HCT116 (cell line): ENCODE measurements around the gene GPR84. TPM values are rescaled to one million over a fixed set of nuclear protein-coding genes. Genes with fewer than 3 reads are reported as not detected.

Experiments used
- ATAC-seq: fragments of 200-7000 bp; cut with Tn5 transposase; 2 replicates; pipeline ENCODE4 v1.9.1; 2020; ENCODE audit warnings: mild to moderate bottlenecking, moderate library complexity
- BruUV-seq: library from RNA; stranded (reverse); fragments of 400-500 nt; replicated peaks from 2 replicates; lab custom pipeline; 2021; lab: Mats Ljungman, UMichigan
- CTCF ChIA-PET: fragments of 300-600 bp; sonication (Branson Sonifier 250); formaldehyde crosslinking; loops from one replicate; lab custom pipeline; 2021; ENCODE audit warnings: antibody characterized with exemption; lab: Charles Lee
- POLR2A ChIA-PET: fragments of 300-600, 350-600 bp; sonication (Branson Sonifier 250); formaldehyde crosslinking; loops from one replicate; lab custom pipeline; 2021; ENCODE audit warnings: antibody characterized with exemption; lab: Charles Lee
- RAD21 ChIA-PET, 2 experiments: fragments of 300-600 bp; sonication (Branson Sonifier 250); formaldehyde crosslinking; loops; one replicate each; lab custom pipeline; 2023; ENCODE audit warnings: low total read pairs in 2 of 2; ENCODE audit not compliant: uncharacterized antibody in 2 of 2, unreplicated experiment in 2 of 2, low non-redundant PET in 1 of 2; lab: Charles Lee
- DNase-seq: peaks from one replicate; pipeline ENCODE4 v3.0.0-alpha.2; 2010; ENCODE audit warnings: low read depth, low spot score
- H2AFZ ChIP-seq: fragments of 200-600 bp; shearing (Covaris generic), sonication (generic); 2 replicates; pipeline ENCODE4 v1.6.1; 2017; ENCODE audit warnings: low read depth, mixed run types, mixed read lengths, antibody characterized with exemption, low read length; ENCODE audit not compliant: poor library complexity, severe bottlenecking
- H3K27ac ChIP-seq: 2 replicates; pipeline ENCODE4 v1.5.1; 2012; ENCODE audit warnings: low read depth, low read length
- H3K27me3 ChIP-seq: fragments of 200-600 bp; sonication (generic); 2 replicates; pipeline ENCODE4 v1.6.1; 2016; ENCODE audit warnings: mixed run types, low read length, mixed read lengths; ENCODE audit not compliant: insufficient read depth
- H3K36me3 ChIP-seq, 2 experiments: fragments of 200-500 bp in 1 of 2; fragments of 200-600 bp in 1 of 2; sonication (Bioruptor generic) in 1 of 2; sonication (generic) in 1 of 2; 2 replicates each; pipeline versions ENCODE4 v1.5.1 to v1.6.1; 2014 to 2016; ENCODE audit warnings: low read length in 2 of 2, inconsistent platforms in 1 of 2, mixed read lengths in 1 of 2, mixed run types in 1 of 2; ENCODE audit not compliant: insufficient read depth in 2 of 2, control insufficient read depth in 1 of 2
- H3K4me1 ChIP-seq, 2 experiments: fragments of 200-600 bp in 1 of 2; sonication (generic) in 1 of 2; 2 replicates each; pipeline versions ENCODE4 v1.5.1 to v1.6.1; 2012 to 2017; ENCODE audit warnings: low read length in 2 of 2, inconsistent platforms in 1 of 2, mild to moderate bottlenecking in 1 of 2, mixed read lengths in 1 of 2, mixed run types in 1 of 2, moderate library complexity in 1 of 2; ENCODE audit not compliant: insufficient read depth in 2 of 2, control insufficient read depth in 1 of 2
- H3K4me2 ChIP-seq: fragments of 200-600 bp; sonication (generic); 2 replicates; pipeline ENCODE4 v1.6.1; 2017; ENCODE audit warnings: mixed run types, low read length, mixed read lengths
- H3K4me3 ChIP-seq, 2 experiments: fragments of 200-600 bp in 1 of 2; sonication (generic) in 1 of 2; replicated peaks in 1 of 2; 2 replicates each; pipeline ENCODE4 v1.5.1; 2011 to 2016; ENCODE audit warnings: low read length in 2 of 2, control low read depth in 1 of 2, low read depth in 1 of 2, mild to moderate bottlenecking in 1 of 2, mixed read lengths in 1 of 2, mixed run types in 1 of 2
- H3K79me2 ChIP-seq: fragments of 200-600 bp; sonication (generic); 2 replicates; pipeline ENCODE4 v1.6.1; 2017; ENCODE audit warnings: mild to moderate bottlenecking, mixed run types, low read length, moderate library complexity, mixed read lengths; ENCODE audit not compliant: insufficient read depth
- H3K9ac ChIP-seq: fragments of 200-600 bp; sonication (generic); 2 replicates; pipeline ENCODE4 v1.6.1; 2016; ENCODE audit warnings: low read length, mixed read lengths
- H3K9me2 ChIP-seq: fragments of 200-600 bp; sonication (generic), shearing (Covaris generic); 2 replicates; pipeline ENCODE4 v1.6.1; 2017; ENCODE audit warnings: mixed run types, mild to moderate bottlenecking, moderate library complexity; ENCODE audit not compliant: insufficient read depth
- H3K9me3 ChIP-seq, 2 experiments: fragments of 200-500 bp in 1 of 2; fragments of 200-600 bp in 1 of 2; sonication (Bioruptor generic) in 1 of 2; sonication (generic) in 1 of 2; 2 replicates each; pipeline ENCODE4 v1.6.1; 2014 to 2017; ENCODE audit warnings: low read length in 2 of 2, mixed read lengths in 2 of 2, inconsistent platforms in 1 of 2, low read depth in 1 of 2, mild to moderate bottlenecking in 1 of 2, mixed run types in 1 of 2, moderate library complexity in 1 of 2; ENCODE audit not compliant: control insufficient read depth in 1 of 2, insufficient read depth in 1 of 2
- H4K20me1 ChIP-seq: fragments of 200-600 bp; sonication (generic), shearing (Covaris generic); 2 replicates; pipeline ENCODE4 v1.6.1; 2017; ENCODE audit warnings: mixed run types, mild to moderate bottlenecking, moderate library complexity; ENCODE audit not compliant: insufficient read depth
- CBX3 ChIP-seq: IDR thresholded peaks from 2 replicates; pipeline ENCODE4 v1.6.1; 2012; ENCODE audit warnings: low read depth
- CEBPB ChIP-seq: IDR thresholded peaks from 2 replicates; pipeline ENCODE4 v1.6.1; 2012; ENCODE audit warnings: low read depth
- CTCF ChIP-seq, 3 experiments: fragments of 200-600 bp in 1 of 3; sonication (generic) in 1 of 3; IDR thresholded peaks in 2 of 3; conservative IDR thresholded peaks in 1 of 3; 2 replicates each; pipeline ENCODE4 v1.5.1; 2012 to 2017; ENCODE audit warnings: low read depth in 2 of 3, low read length in 2 of 3, antibody characterized with exemption in 1 of 3, borderline replicate concordance in 1 of 3, control low read depth in 1 of 3, mild to moderate bottlenecking in 1 of 3, mixed read lengths in 1 of 3, mixed run types in 1 of 3, moderate library complexity in 1 of 3; ENCODE audit not compliant: insufficient read depth in 1 of 3
- ELF1 ChIP-seq: IDR thresholded peaks from 2 replicates; pipeline ENCODE4 v1.6.1; 2012; ENCODE audit warnings: low read depth, borderline replicate concordance
- EZH2 ChIP-seq: fragments of 200-600 bp; sonication (generic); IDR thresholded peaks from 2 replicates; pipeline ENCODE4 v1.6.1; 2017; ENCODE audit warnings: antibody characterized with exemption, mixed run types
- FOSL1 ChIP-seq: IDR thresholded peaks from 2 replicates; pipeline ENCODE4 v1.6.1; 2012; ENCODE audit warnings: low read depth
- POLR2AphosphoS5 ChIP-seq: IDR thresholded peaks from 2 replicates; pipeline ENCODE4 v1.6.1; 2011; ENCODE audit warnings: mild to moderate bottlenecking, low read depth, low read length, moderate library complexity
- RAD21 ChIP-seq: IDR thresholded peaks from 2 replicates; pipeline ENCODE4 v1.6.1; 2012; ENCODE audit warnings: low read depth, mild to moderate bottlenecking
- SIN3A ChIP-seq: IDR thresholded peaks from 2 replicates; pipeline ENCODE4 v1.6.1; 2012; ENCODE audit warnings: low read depth
- SRF ChIP-seq: IDR thresholded peaks from 2 replicates; pipeline ENCODE4 v1.6.1; 2012; ENCODE audit warnings: low read depth
- TCF7L2 ChIP-seq: IDR thresholded peaks from 2 replicates; pipeline ENCODE4 v1.7.0; 2011; ENCODE audit warnings: borderline replicate concordance, inconsistent platforms; ENCODE audit not compliant: insufficient read depth, insufficient read length; ENCODE audit errors: extremely low read depth
- YY1 ChIP-seq: IDR thresholded peaks from 2 replicates; pipeline ENCODE4 v1.6.1; 2011; ENCODE audit warnings: low read length, low read depth, moderate library complexity, mild to moderate bottlenecking; ENCODE audit not compliant: insufficient replicate concordance; ENCODE audit errors: extremely low read depth
- ZBTB33 ChIP-seq: IDR thresholded peaks from 2 replicates; pipeline ENCODE4 v1.6.1; 2011; ENCODE audit warnings: mild to moderate bottlenecking, low read length, moderate library complexity; ENCODE audit not compliant: insufficient replicate concordance; ENCODE audit errors: extremely low read depth
- ZFX ChIP-seq: fragments of 450-650 bp; IDR thresholded peaks from 2 replicates; pipeline ENCODE4 v1.6.1; 2017
- intact Hi-C: fragments of 100-400 bp; cut with micrococcal nuclease; formaldehyde crosslinking; loops from 2 replicates; pipeline ENCODE4 v1.10.0; 2022
- total RNA-seq: library from RNA; stranded (reverse); gene quantifications from one replicate; pipeline ENCODE4 v1.2.1, GENCODE V29; 2021; ENCODE audit not compliant: unreplicated experiment
- TF ChIP-seq, protein P1 (sequence below): IDR thresholded peaks from 2 replicates; pipeline ENCODE4 v1.6.1; 2012
- TF ChIP-seq, protein P2 (sequence below): IDR thresholded peaks from 2 replicates; pipeline ENCODE4 v1.6.1; 2012
- TF ChIP-seq, protein P3 (sequence below): IDR thresholded peaks from 2 replicates; pipeline ENCODE4 v1.6.1; 2012; ENCODE audit warnings: low read depth

The GPR84 gene
- total RNA-seq, 1 experiment from 2014 or later: not detected

DNA sequence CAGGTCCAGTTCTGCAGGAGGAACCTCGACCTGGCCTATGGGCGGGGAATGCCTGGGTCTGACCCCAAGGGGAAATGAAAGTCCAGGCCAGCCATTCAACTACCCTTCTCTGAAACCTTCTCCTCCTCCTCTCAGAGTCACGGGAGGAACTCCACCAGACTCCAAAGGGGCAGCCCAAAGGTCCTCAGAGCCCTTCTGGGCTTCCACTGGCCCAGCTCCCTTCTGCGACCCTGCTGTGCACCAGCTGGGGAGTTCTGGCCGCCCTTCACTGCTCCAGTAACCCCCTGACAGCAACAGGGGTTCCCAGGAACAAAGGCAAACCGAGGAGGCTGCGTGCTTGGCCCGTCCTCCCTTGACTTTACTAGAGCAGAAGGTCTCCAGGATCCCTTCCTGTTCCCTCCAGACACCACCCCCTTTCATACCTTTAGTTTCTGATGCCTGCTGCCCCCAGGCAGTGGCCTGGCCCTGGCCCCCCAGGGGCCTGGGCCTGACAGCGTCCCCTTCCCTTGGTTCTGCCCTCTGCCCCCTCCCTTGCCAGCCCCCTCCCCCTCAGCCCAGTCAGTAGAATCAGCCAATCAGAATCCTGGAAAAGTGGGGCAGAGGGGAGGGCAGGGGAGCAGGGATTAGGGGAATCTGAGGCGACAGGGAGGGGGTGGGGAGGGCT, 21.1 kb upstream of the GPR84 start:
- H3K4me2 ChIP-seq: no peak overlapping the region
- H3K9ac ChIP-seq: 0 out of 2 replicates have a peak overlapping the region, but pooled peaks have one; percentile 10
- intact Hi-C loops: no loop called here

More for the DNA sequence above, 21.1 kb upstream of the GPR84 start:
- H3K27ac ChIP-seq: no peak overlapping the region
- no peaks in the 10 kb centered on the region for H4K20me1 ChIP-seq
- H3K4me3 ChIP-seq: no peak overlapping the region
- H3K36me3 ChIP-seq: no peaks in the 10 kb centered on the region
- no peak overlapping the region for H2AFZ ChIP-seq
- no peaks in the 10 kb centered on the region for H3K9me3 ChIP-seq
- ChIA-PET POLR2A (no interaction called here), RAD21 (no interaction called here), CTCF (interaction anchor here (1.9 kb wide), 1 partner anchor 14 kb away, joined by 6 read pairs; no protein-coding TSS in a partner anchor)
- H3K27me3 ChIP-seq: no peaks in the 10 kb centered on the region
- peaks cover 27 to 70% of the 10 kb centered on the region in 2 experiments for H3K4me1 ChIP-seq
- H3K79me2 ChIP-seq: no peaks in the 10 kb centered on the region
- no TSS peak for BruUV-seq
- no peak for ATAC-seq
- no peak for DNase-seq
- no peaks in the 10 kb centered on the region for H3K9me2 ChIP-seq
- TF ChIP-seq TCF7L2: no peak
- TF ChIP-seq CBX3: no peak
- TF ChIP-seq FOSL1: no peak
- TF ChIP-seq ELF1: no peak
- TF ChIP-seq CTCF (IDR thresholded peaks at IDR 0.05 in 2 of 3, conservative IDR thresholded peaks at IDR 0.05 in 1 of 3; ENCODE audit: borderline replicate concordance in 1 of 3, insufficient read depth in 1 of 3, low read depth in 2 of 3, low read length in 2 of 3): no peak
- TF ChIP-seq, protein P1, sequence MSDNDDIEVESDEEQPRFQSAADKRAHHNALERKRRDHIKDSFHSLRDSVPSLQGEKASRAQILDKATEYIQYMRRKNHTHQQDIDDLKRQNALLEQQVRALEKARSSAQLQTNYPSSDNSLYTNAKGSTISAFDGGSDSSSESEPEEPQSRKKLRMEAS: no peak
- no peak for TF ChIP-seq ZBTB33
- TF ChIP-seq CEBPB: no peak
- no peak for TF ChIP-seq POLR2AphosphoS5
- TF ChIP-seq, protein P2, sequence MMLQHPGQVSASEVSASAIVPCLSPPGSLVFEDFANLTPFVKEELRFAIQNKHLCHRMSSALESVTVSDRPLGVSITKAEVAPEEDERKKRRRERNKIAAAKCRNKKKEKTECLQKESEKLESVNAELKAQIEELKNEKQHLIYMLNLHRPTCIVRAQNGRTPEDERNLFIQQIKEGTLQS: no peak
- no peak for TF ChIP-seq ZFX
- no peak for TF ChIP-seq RAD21
- no peak for TF ChIP-seq SRF
- no peak for TF ChIP-seq EZH2
- TF ChIP-seq, protein P3, sequence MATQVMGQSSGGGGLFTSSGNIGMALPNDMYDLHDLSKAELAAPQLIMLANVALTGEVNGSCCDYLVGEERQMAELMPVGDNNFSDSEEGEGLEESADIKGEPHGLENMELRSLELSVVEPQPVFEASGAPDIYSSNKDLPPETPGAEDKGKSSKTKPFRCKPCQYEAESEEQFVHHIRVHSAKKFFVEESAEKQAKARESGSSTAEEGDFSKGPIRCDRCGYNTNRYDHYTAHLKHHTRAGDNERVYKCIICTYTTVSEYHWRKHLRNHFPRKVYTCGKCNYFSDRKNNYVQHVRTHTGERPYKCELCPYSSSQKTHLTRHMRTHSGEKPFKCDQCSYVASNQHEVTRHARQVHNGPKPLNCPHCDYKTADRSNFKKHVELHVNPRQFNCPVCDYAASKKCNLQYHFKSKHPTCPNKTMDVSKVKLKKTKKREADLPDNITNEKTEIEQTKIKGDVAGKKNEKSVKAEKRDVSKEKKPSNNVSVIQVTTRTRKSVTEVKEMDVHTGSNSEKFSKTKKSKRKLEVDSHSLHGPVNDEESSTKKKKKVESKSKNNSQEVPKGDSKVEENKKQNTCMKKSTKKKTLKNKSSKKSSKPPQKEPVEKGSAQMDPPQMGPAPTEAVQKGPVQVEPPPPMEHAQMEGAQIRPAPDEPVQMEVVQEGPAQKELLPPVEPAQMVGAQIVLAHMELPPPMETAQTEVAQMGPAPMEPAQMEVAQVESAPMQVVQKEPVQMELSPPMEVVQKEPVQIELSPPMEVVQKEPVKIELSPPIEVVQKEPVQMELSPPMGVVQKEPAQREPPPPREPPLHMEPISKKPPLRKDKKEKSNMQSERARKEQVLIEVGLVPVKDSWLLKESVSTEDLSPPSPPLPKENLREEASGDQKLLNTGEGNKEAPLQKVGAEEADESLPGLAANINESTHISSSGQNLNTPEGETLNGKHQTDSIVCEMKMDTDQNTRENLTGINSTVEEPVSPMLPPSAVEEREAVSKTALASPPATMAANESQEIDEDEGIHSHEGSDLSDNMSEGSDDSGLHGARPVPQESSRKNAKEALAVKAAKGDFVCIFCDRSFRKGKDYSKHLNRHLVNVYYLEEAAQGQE: no peak
- TF ChIP-seq YY1: no peak
- TF ChIP-seq SIN3A: no peak
